CD4-positive, alpha-beta T cell treated with Interleukin-15 for 1 hour (primary cell): Measurements from ENCODE around the gene COMT.

ENCODE experiments used
- DNase-seq: peaks from one replicate; pipeline ENCODE4 v3.0.0-alpha.2; 2020

The COMT gene

DNA sequence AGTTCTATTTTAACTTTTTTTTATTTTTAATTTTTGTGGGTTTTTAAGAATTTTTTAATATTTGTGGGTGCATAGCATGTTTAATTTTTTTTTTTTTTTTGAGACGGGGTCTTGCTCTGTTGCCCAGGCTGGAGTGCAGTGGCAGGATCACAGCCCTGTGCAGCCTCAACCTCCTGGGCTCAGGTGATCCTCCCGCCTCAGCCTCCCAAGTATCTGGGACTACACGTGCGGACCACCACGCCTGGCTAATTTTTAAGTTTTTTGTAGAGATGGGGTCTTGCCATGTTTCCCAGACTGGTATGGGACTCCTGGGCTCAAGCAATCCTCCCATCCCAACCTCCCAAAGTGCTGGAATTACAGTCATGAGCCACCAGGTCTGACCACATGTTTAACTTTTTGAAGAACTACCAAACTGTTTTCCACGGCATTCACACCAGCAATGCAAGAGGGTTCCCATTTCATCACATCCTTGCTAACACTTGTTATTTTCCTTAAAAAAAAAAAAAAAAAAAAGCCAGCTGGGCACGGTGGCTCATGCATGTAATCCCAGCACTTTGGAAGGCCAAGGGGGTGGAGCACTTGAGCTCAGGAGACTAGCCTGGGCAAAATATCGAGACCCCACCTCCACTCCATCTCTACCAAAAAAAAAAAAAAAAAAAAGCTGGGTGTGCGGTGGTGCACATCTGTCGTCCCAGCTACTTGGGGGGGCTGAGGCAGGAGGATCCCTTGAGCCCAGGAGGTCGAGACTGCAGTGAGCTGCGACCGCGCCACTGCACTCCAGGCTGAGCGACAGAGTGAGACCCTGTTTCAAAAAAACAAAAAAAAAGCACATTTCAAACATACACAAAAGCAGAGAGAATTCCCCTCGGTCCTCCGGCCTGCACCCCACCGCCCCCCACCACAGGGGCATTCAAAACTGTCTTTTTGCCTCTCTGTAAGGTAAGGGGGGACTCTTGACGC lies 16.8 kb downstream of the COMT start:
- no peak for DNase-seq

DNA sequence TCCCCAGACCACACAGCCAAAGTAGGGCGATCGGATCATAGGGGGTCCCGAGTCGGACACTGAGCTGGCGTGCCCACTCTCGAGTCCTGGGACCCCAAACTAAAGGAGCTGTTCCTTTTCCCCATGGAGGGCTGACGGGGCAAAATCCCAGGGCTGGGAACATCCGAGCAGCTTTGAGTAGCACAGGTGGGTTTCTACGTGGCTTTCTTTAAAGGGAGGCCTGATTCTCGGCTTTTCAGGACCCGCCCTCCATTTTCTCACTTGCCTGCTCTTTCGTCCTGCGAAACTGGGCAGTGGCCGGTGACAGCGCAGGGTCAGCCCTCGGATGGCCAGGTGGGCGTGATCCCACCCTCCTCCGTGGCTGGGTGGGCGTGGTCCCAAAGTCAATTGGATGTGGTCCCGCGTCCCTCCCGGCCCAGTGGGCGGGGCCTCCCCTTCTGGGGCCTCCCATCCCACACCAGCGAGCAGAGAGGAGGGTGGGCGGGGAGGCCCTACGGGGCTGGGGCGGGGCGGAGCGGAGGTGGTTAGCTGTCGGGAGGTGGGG lies 17.5 kb downstream of the COMT start:
- DNase-seq: no peak

DNA sequence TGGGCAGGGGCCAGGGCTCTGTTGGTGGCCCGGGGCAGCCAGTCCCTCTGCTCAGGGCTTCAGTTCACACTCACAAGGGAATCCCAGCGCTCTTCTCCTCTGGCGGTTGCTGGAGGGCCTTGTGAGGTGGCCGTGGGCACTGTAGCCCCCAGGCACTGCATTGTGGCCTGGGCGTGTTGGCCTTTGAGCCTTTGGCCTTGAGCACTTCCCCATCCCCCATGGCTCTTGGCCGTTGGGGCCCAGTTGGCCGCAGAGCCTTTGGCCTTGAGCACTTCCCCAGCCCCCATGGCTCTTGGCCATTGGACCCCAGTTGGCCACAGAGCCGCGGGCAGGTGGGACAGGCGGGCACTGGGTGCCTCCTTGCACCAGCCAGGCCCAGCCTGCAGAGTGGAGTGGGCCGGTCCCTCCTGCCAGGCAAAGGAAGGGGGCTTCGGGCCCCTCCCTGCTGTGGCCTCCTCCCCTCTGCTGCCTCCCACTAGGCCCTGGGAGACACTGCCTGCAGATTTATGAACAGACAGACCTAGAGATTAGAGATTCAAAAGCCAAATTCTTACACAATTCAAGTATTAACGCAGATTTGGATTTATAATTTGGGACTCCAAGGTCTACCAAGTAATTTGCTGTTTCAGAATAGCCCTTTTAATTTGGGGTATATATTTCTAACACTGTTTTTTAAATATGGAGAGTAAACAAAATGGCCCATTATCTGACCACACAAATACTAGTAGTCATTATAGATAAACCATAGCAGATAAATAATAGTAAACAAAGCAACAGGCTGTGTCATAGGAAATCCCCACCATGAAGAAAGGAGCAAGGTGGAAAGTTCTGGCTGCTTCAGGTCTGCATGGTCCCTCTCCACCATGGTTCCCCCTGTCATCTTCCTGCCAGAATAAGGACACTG lies 18.3 kb downstream of the COMT start:
- no peak for DNase-seq

DNA sequence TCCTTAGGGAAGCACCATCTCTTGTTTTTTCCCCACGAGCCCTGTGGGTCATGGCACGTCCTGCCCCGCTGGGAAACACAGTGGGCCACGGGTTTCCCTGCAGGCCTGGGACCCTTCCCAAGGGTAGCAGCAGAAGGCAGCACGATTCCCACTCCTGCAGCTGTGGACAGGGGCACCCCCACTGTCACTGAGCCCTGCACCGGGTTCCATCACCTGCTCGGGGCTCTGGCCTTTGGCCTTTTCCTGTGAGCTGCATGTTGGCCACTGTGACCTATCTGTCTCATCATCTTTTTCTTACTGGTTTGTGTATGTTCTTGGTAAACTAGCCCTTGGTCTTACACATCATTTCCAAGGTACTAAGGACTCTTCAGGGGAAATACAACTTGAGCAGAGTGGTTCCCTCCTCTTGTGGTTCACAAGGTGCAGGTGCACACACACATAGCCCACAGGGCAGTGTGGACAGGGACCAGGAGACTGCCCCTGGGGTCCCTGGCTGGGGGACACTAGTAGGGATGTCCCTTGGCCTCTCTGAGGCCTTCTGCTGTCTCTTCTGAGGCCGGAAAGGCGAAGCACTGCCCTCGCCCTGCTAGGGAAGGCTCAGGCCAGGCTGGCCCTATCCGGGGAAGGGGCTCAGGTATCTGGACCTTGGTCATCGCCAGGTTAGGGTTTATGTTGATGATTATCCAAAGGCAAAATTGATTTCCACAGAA lies 19.1 kb downstream of the COMT start:
- DNase-seq: no peak

DNA sequence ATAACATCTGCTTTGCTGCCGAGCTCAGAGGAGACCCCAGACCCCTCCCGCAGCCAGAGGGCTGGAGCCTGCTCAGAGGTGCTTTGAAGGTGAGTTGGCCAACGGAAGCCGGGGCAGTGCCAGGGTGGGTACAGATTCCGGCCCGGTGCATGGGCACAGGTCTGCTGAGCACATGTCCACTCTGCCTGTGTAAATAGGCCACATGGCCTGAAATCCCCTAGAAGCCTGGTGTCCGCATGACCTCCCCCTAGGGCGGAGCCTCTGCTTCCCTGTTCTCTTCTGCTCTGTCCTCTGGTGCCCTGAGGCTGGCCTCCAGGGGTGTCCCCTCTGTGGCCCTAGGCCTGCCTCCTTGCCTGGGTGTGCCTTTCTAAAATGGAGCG lies 19.6 kb downstream of the COMT start:
- no peak for DNase-seq

DNA sequence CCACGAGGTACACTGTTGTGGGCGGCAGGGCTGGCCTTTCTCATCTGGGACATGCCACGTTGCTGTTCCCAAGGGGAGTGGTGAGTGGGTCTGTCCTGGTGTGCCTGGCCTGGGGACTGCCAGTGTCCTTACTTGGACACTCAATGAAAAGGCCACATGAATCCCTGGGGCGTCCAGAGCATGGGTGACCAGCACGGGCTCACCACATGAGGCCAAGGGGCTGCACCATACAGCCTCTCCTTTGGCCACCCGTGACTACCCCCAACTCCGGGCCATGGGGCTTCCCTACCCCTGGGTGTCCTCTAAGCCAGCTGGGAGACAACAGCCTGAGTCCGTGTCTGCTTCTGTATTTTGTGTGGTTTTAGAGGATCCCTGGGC lies 20.3 kb downstream of the COMT start:
- DNase-seq: no peak

DNA sequence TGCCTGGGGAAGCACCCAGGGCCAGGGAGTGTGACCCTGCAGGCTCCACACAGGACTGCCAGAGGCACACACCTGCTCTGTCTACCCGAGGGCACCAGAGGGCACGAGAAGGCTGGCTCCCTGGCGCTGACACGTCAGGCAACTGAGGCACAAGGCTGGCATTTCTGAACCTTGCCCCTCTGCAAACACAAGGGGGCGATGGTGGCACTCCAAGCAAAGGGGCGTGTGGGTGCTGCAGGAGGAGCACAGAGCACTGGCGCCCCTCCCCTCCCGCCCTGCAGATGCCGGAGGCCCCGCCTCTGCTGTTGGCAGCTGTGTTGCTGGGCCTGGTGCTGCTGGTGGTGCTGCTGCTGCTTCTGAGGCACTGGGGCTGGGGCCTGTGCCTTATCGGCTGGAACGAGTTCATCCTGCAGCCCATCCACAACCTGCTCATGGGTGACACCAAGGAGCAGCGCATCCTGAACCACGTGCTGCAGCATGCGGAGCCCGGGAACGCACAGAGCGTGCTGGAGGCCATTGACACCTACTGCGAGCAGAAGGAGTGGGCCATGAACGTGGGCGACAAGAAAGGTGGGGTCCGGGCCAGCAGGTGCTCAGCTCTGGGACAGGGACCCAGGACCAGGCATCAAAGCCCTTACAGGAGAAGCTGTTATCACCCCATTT lies 20.8 kb downstream of the COMT start:
- DNase-seq: peak; percentile 58

DNA sequence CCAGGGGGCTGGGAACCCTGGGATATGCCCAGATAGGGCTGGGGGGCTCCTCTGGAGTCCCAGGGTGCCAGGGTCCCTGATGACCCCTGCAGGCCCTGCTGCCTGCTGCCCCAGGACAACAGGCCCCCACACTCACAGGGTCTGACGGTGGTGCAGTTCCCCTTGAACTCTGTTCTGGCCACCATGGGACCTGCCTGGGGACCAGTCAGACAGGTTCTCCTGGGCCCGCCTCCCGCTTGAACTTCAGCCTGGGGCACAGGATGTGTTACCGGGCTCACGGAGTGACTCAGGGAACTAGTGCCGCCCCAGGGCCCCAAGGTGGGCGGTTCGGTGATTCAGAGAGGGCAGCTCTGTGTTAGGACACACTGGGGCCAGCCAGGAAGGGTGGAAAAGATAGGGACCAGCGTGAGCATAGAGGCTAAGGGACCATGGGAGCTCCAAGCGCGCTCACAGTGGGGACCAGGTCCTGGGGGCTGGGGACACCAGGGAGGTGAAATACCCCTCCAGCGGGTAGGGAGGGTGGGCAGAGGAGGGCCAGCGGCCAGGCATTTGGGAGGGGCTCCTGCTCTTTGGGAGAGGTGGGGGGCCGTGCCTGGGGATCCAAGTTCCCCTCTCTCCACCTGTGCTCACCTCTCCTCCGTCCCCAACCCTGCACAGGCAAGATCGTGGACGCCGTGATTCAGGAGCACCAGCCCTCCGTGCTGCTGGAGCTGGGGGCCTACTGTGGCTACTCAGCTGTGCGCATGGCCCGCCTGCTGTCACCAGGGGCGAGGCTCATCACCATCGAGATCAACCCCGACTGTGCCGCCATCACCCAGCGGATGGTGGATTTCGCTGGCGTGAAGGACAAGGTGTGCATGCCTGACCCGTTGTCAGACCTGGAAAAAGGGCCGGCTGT lies 21.6 kb downstream of the COMT start:
- DNase-seq: no peak

DNA sequence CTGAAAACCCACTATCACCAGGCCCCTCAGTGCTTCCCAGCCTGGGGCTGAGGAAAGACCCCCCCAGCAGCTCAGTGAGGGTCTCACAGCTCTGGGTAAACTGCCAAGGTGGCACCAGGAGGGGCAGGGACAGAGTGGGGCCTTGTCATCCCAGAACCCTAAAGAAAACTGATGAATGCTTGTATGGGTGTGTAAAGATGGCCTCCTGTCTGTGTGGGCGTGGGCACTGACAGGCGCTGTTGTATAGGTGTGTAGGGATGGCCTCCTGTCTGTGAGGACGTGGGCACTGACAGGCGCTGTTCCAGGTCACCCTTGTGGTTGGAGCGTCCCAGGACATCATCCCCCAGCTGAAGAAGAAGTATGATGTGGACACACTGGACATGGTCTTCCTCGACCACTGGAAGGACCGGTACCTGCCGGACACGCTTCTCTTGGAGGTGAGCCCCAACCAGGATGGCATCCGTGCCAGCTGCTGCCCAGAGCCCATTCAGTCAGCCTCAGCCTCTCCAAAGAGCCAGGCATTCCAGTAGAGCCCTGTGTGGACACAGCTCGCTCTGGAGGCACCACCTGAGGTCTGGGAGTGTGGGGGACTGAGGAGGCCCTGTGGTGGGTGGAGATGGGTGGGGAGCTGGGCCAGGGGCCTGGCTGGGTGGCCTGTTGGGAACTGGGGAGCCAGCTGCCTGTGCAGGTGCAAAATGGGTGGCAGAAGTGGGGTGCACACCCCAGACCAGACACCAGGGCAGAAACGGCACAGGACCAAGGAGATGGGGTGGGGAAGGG lies 22.5 kb downstream of the COMT start:
- DNase-seq: no peak

DNA sequence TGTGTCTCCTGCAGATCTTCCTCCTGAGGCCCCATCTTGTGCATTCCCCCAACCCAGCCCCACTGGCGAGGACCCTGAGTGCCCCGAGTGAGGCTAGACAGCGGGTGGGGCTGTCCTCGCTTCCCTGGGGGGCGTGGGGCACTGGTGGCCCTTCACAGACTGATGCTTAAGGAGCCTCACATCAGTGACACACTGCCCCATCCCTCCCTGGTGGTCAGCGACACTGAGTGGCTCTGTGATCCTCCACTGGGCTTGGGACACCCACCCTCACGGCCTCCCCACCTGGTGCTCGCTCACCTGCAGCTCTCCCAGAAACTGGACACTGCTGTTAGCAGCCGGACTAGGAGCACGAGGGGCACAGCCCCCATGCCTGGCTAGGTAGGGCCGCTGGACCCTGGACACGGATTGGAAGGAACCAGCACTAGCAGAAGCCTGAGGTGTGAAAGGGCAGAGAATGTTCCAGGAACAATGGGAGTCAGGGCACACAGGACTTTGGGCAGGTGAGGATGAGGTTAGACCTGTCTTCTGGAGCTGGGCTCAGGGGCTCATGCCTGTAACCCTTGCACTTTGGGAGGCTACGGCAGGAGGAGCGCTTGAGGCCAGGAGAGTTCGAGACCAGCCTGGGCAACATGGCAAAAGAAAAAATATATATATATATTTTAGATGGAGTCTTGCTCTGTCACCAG lies 23.3 kb downstream of the COMT start:
- no peak for DNase-seq

DNA sequence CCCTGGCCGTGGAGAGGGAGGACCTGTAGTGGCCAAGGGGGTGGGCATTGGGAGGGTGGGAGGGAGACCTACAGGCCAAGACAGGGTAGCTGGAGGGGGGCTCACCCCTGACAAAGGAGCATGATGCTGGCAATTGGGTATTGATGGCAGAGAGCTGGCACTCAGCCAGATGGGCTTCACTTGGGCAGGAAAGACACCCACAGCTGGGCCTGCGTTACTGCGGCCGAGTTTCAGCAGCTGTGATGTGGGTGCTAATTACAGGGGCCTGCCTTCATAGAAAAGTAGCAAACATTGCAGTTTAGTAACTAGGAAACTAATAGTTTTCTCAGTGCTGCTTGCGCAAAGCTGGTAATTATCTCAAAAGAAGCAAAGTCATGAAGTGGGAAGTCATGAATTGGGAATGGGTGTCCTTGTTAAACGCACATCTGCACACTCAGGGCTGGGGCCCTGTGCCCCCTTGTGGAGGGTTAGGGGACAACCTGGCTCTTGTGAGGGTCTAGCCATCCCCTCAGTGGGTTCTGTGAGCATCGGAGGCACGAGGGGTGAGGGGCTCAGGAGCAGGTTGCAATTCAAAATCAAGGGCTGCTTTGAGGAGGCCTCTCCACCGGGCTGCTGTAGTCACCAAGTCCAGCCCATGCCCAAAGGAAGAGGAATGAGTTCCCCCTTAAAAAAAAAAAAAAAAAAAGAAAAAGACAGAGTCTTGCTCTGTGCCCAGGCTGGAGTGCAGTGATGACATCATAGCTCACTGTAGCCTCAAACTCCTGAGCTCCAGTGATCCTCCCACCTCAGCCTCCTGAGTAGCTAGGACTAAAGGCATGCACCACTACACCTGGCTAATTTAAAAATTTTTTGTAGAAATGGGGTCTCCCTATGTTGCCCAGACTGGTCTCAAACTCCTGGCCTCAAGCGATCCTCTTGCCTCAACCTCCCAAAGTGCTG lies 24.5 kb downstream of the COMT start:
- no peak for DNase-seq

DNA sequence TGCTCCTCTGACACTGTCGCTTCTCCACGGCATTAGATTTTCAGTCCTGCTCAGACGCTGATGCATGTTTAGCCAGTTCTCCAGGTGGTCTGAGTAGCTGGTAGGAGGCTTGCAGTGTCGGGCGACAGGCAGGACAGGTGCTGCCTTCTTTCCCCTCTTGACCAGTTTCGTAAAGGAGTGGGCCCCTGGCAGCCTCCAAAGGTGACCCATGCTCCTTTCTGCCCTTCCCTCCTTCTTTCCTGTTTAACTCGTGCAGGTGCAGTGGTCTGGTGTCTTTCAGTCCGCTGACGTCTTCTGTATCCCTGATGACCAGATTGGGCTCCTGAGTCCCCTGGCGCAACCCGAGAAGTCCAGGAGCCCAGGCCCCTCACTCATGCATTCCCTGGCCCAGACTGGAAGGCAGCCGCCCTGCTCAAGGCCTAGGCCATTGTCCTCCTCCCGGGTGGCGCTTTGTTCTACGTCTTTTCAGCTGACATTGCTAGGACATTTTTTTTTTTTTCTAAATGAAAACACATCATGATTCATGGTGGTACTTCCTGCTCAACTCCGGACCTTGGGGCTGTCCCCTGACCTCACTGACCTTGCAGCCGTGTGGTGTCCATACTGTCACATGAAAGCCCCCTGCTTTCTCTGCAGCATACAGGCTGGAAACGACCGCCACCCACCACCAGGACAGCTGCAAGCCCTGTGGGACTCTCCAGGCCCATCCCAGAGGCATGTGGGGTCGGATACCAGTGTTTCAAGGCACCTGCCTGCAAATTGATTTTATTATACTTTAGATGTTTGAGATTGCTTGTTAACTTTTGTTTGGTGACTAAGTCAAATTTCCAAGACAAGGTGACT lies 25.6 kb downstream of the COMT start:
- no peak for DNase-seq

DNA sequence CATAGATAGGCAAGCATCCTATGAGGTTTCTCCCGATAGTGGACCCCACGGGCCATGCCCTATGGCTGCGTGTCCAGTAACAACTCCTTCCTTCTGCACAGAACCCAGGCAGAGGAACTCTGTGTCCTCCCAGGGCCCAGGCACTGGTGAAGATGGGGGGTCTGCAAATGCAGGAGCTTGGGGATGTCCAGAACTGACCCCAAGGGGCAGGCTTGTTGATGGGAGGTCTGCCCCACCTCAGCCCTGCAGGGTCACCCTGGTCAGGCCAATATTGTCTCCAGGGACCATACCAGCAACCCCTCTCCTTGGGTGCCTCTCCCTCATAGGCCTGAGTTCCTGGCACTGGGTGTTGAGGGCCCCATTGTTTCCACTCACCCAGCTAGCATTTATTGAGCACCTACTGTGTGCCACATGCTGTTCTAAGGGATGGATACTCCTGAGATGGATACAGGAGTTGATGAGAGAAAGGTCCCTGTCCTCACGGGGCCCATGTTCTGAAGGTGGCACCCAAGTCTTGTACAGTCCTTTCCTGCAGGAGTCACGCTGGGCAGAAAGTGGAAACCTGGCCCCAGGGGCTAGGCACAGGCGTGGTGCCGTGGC lies 26.4 kb downstream of the COMT start:
- no peak for DNase-seq

DNA sequence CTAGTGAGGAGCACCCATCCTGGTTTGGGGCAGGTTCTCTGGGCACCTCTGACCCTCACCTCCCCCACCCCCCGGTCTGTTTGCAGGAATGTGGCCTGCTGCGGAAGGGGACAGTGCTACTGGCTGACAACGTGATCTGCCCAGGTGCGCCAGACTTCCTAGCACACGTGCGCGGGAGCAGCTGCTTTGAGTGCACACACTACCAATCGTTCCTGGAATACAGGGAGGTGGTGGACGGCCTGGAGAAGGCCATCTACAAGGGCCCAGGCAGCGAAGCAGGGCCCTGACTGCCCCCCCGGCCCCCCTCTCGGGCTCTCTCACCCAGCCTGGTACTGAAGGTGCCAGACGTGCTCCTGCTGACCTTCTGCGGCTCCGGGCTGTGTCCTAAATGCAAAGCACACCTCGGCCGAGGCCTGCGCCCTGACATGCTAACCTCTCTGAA lies 26.9 kb downstream of the COMT start:
- no peak for DNase-seq

DNA sequence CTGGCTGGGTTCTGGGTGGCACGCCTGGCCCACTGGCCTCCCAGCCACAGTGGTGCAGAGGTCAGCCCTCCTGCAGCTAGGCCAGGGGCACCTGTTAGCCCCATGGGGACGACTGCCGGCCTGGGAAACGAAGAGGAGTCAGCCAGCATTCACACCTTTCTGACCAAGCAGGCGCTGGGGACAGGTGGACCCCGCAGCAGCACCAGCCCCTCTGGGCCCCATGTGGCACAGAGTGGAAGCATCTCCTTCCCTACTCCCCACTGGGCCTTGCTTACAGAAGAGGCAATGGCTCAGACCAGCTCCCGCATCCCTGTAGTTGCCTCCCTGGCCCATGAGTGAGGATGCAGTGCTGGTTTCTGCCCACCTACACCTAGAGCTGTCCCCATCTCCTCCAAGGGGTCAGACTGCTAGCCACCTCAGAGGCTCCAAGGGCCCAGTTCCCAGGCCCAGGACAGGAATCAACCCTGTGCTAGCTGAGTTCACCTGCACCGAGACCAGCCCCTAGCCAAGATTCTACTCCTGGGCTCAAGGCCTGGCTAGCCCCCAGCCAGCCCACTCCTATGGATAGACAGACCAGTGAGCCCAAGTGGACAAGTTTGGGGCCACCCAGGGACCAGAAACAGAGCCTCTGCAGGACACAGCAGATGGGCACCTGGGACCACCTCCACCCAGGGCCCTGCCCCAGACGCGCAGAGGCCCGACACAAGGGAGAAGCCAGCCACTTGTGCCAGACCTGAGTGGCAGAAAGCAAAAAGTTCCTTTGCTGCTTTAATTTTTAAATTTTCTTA lies 27.8 kb downstream of the COMT start:
- DNase-seq: no peak

DNA sequence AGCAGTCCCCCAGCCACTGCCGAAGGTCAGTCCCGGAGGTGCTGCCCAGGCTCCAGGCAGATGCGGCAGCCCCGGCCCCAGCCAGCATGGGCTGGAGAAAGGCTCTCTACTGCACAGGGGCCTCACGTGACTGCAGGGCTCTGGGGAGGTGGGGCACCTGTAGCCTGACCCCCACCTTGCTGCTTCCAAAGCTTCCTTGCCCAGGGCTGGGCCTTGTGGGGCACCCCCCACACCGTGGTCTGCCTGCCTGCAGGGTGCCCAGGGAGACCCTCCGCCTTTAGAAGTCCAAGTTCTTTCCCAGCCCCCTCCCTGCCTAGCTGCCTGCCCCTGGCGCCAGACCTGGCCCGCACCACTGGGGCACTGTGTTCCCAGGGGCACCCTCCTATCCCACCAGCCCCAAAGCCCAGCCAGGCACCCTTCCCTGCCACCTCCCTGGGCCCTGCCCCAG lies 28.5 kb downstream of the COMT start:
- DNase-seq: no peak
